PC-3 (cell line): ENCODE data around the gene DDX10. TPM values are rescaled to one million over a fixed set of nuclear protein-coding genes. Genes with fewer than 3 reads are reported as not detected.

Experiments
- ATAC-seq: fragments of 200-7000 bp; cut with Tn5 transposase; 2 replicates; pipeline ENCODE4 v1.9.1; 2020; ENCODE audit warnings: mild to moderate bottlenecking, moderate library complexity
- BruUV-seq: library from RNA; stranded (reverse); fragments of 400-500 nt; replicated peaks from 2 replicates; lab custom pipeline; 2021; lab: Mats Ljungman, UMichigan
- CTCF ChIA-PET: fragments of 300-600 bp; sonication (Branson Sonifier 250); formaldehyde crosslinking; loops from one replicate; lab custom pipeline; 2022; ENCODE audit warnings: antibody characterized with exemption; lab: Charles Lee
- POLR2A ChIA-PET: fragments of 300-600 bp; sonication (Branson Sonifier 250); formaldehyde crosslinking; loops from one replicate; lab custom pipeline; 2022; ENCODE audit warnings: antibody characterized with exemption; ENCODE audit not compliant: unreplicated experiment; lab: Charles Lee
- DNase-seq: peaks from one replicate; pipeline ENCODE4 v3.0.0-alpha.2; 2015
- H2AFZ ChIP-seq: fragments of 300-600 bp; sonication (generic); 2 replicates; pipeline ENCODE4 v1.6.0; 2016; ENCODE audit warnings: antibody characterized with exemption, low read length
- H3F3A ChIP-seq: fragments of 300-600 bp; sonication (generic); one replicate; pipeline ENCODE4 v1.6.0; 2017; ENCODE audit warnings: antibody characterized with exemption, low read length, control low read depth, mild to moderate bottlenecking; ENCODE audit not compliant: unreplicated experiment
- H3K27ac ChIP-seq: fragments of 300-600 bp; sonication (generic); 2 replicates; pipeline ENCODE4 v1.5.1; 2016; ENCODE audit warnings: mild to moderate bottlenecking, low read length
- H3K27me3 ChIP-seq: fragments of 300-600 bp; sonication (generic); 2 replicates; pipeline ENCODE4 v1.6.1; 2016; ENCODE audit warnings: low read length, mixed read lengths
- H3K36me3 ChIP-seq: fragments of 300-600 bp; sonication (generic); 2 replicates; pipeline ENCODE4 v1.6.1; 2016; ENCODE audit warnings: low read depth, mixed run types, low read length, mixed read lengths
- H3K4me1 ChIP-seq: fragments of 300-600 bp; sonication (generic); 2 replicates; pipeline ENCODE4 v1.5.1; 2016; ENCODE audit warnings: low read length; ENCODE audit not compliant: insufficient read depth
- H3K4me2 ChIP-seq: fragments of 300-600 bp; sonication (generic); 2 replicates; pipeline ENCODE4 v1.6.0; 2016; ENCODE audit warnings: low read length
- H3K4me3 ChIP-seq: fragments of 300-600 bp; sonication (generic); 2 replicates; pipeline ENCODE4 v1.5.1; 2016; ENCODE audit warnings: mild to moderate bottlenecking, low read length, mixed read lengths
- H3K79me2 ChIP-seq: fragments of 300-600 bp; sonication (generic); 2 replicates; pipeline ENCODE4 v1.6.1; 2017; ENCODE audit warnings: low read length, mixed read lengths
- H3K9ac ChIP-seq: fragments of 300-600 bp; sonication (generic); 2 replicates; pipeline ENCODE4 v1.6.0; 2016; ENCODE audit warnings: mild to moderate bottlenecking, low read length
- H3K9me2 ChIP-seq: fragments of 300-600 bp; sonication (generic); replicated peaks from 2 replicates; pipeline ENCODE4 v1.6.1; 2016; ENCODE audit warnings: mixed run types, low read length, mixed read lengths
- H3K9me3 ChIP-seq: fragments of 300-600 bp; sonication (generic); 2 replicates; pipeline ENCODE4 v1.6.1; 2016; ENCODE audit warnings: low read length, mixed read lengths
- H4K20me1 ChIP-seq: fragments of 300-600 bp; sonication (generic); 2 replicates; pipeline ENCODE4 v1.6.1; 2016; ENCODE audit warnings: low read length, mixed read lengths
- EZH2 ChIP-seq: fragments of 300-600 bp; sonication (generic); IDR thresholded peaks from one replicate; pipeline ENCODE4 v1.6.1; 2017; ENCODE audit warnings: antibody characterized with exemption, mild to moderate bottlenecking, low read length; ENCODE audit not compliant: unreplicated experiment
- EZH2phosphoT487 ChIP-seq: fragments of 300-600 bp; sonication (generic); IDR thresholded peaks from 2 replicates; pipeline ENCODE4 v1.6.1; 2018; ENCODE audit warnings: mild to moderate bottlenecking, antibody characterized with exemption, low read length, borderline replicate concordance
- intact Hi-C: fragments of 100-400 bp; cut with micrococcal nuclease; formaldehyde crosslinking; loops from 2 replicates; pipeline ENCODE4 v1.9.0; 2023
- total RNA-seq: library from RNA; depleted of rRNA; stranded (reverse); fragments of >200 nt; gene quantifications from 2 replicates; pipeline ENCODE4 v1.2.3, GENCODE V29; 2014
- TF ChIP-seq, protein P1 (sequence below): fragments of 300-600 bp; sonication (generic); conservative IDR thresholded peaks from 2 replicates; pipeline ENCODE4 v1.5.1; 2017; ENCODE audit warnings: antibody characterized with exemption, low read depth, mild to moderate bottlenecking, low read length

The DDX10 gene
- total RNA-seq, 1 experiment from 2014 or later = 55.2 TPM

DNA sequence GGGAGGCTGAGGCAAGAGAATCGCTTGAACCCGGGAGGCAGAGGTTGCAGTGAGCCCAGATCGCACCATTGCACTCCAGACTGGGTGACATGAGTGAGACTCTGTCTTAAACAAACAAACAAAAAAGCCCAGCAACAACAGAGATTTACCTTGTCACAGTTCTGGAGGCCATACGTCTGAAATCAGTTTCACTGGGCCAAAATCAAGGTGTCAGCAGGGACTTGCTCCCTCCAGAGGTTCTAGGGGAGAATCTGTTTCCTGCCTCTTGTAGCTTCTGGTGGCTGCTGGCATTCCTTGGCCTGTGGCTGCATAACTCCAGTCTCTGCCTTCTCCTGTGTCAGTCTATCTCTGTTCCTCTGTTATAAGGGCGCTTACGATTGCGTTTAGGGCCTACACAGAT is 1.5 kb downstream of the DDX10 start:
- Histone ChIP-seq H3K4me1 (peaks cover 29% of the 10 kb centered on the region), H3K9ac (no peak overlapping the region), H3K79me2 (peaks cover 65% of the 10 kb centered on the region), H3K36me3 (peaks cover 7% of the 10 kb centered on the region; the same call in 1 of the 2 replicates), H2AFZ (no peak overlapping the region), H3K27me3 (no peaks in the 10 kb centered on the region), H3K4me2 (peak overlapping the region; percentile 87), H3K27ac (no peak overlapping the region), H3K9me2 (no peaks in the 10 kb centered on the region), H3K4me3 (peak overlapping the region; percentile 83), H3F3A (no peaks in the 10 kb centered on the region), H3K9me3 (no peaks in the 10 kb centered on the region), H4K20me1 (peaks cover 8% of the 10 kb centered on the region; the same call in 1 of the 2 replicates)
- ATAC-seq (no peak), DNase-seq (peak; percentile 42)
- intact Hi-C loops = no loop called here
- ChIA-PET CTCF (no interaction called here), POLR2A (no interaction called here)
- TF ChIP-seq EZH2 (no peak), EZH2phosphoT487 (no peak)
- TF ChIP-seq, protein P1, sequence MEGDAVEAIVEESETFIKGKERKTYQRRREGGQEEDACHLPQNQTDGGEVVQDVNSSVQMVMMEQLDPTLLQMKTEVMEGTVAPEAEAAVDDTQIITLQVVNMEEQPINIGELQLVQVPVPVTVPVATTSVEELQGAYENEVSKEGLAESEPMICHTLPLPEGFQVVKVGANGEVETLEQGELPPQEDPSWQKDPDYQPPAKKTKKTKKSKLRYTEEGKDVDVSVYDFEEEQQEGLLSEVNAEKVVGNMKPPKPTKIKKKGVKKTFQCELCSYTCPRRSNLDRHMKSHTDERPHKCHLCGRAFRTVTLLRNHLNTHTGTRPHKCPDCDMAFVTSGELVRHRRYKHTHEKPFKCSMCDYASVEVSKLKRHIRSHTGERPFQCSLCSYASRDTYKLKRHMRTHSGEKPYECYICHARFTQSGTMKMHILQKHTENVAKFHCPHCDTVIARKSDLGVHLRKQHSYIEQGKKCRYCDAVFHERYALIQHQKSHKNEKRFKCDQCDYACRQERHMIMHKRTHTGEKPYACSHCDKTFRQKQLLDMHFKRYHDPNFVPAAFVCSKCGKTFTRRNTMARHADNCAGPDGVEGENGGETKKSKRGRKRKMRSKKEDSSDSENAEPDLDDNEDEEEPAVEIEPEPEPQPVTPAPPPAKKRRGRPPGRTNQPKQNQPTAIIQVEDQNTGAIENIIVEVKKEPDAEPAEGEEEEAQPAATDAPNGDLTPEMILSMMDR = no peak; the same call in 1 of the 2 replicates
- BruUV-seq = no TSS peak

DNA sequence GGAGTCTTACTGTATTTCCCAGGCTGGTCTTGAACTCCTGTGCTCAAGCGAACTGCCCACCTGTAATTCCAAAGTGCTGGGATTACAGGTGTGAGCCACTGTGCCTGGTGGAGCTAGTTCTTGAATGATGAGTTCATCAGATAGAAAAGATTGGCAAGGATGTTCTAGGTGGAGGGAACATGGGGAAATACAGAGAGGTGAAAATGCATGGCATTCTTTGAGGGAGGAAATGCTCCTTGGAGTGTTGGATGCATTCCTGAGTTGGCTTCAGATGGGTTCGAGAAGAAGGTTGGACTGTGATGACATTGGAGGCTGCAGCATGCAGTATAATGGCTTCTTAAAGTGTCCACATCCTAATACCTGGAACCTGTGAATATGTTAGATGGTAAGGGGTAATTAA is 4.4 kb downstream of the DDX10 start:
- POLR2A ChIA-PET = no interaction called here
- CTCF ChIA-PET = no interaction called here
- no TSS peak for BruUV-seq
- DNase-seq (no peak), ATAC-seq (no peak)
- Histone ChIP-seq H2AFZ (no peak overlapping the region), H3K36me3 (peaks cover 7% of the 10 kb centered on the region; the same call in 1 of the 2 replicates), H3K4me3 (no peak overlapping the region), H4K20me1 (peaks cover 8% of the 10 kb centered on the region; the same call in 1 of the 2 replicates), H3K79me2 (peaks cover 87% of the 10 kb centered on the region), H3K9me2 (no peaks in the 10 kb centered on the region), H3K9me3 (no peaks in the 10 kb centered on the region), H3K9ac (no peak overlapping the region), H3K27ac (no peak overlapping the region), H3F3A (no peaks in the 10 kb centered on the region), H3K4me1 (peaks cover 28% of the 10 kb centered on the region), H3K27me3 (no peaks in the 10 kb centered on the region), H3K4me2 (no peak overlapping the region)
- TF ChIP-seq EZH2 (no peak), EZH2phosphoT487 (no peak)
- TF ChIP-seq, protein P1 = no peak
- intact Hi-C loops = no loop called here

DNA sequence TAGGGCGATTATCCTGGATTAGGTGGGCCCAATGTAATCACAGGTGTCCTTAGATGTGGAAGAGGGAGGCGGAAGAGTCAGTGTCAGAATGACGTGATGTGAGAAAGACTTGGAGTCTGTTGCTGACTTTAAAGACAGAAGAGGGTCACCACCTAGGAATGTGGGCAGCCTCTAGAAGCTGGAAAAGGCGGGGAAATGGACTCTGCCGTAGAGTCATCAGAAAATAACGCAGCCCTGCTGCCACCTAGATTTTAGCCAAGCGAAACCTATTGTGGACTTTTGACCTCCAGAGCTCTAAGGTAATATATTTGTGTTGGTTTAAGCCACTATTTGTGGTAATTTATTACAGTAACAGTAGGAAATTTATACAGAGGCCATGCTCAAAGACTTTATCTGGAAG is 4.8 kb downstream of the DDX10 start:
- no peak overlapping the region for H3K27ac ChIP-seq
- H3K9me2 ChIP-seq = no peaks in the 10 kb centered on the region
- H3F3A ChIP-seq = no peaks in the 10 kb centered on the region
- no peak for ATAC-seq
- no peaks in the 10 kb centered on the region for H3K27me3 ChIP-seq
- no peak overlapping the region for H3K4me2 ChIP-seq
- no peak overlapping the region for H3K4me3 ChIP-seq
- no peak for DNase-seq
- peaks cover 25% of the 10 kb centered on the region for H3K4me1 ChIP-seq
- peaks cover 8% of the 10 kb centered on the region; the same call in 1 of the 2 replicates for H4K20me1 ChIP-seq
- ChIA-PET CTCF (no interaction called here), POLR2A (no interaction called here)
- H3K36me3 ChIP-seq = peaks cover 9% of the 10 kb centered on the region; the same call in 1 of the 2 replicates
- TF ChIP-seq EZH2 = no peak
- TF ChIP-seq EZH2phosphoT487 = no peak
- TF ChIP-seq, protein P1 = no peak
- H3K9me3 ChIP-seq = no peaks in the 10 kb centered on the region
- no peak overlapping the region for H3K9ac ChIP-seq
- intact Hi-C loops = no loop called here
- H2AFZ ChIP-seq = no peak overlapping the region
- H3K79me2 ChIP-seq = peaks cover 87% of the 10 kb centered on the region
- no TSS peak for BruUV-seq
